ENCODE data around the gene SRSF7. TPM values are rescaled to one million over a fixed set of nuclear protein-coding genes. Genes with fewer than 3 reads are reported as not detected.
A peak's percentile ranks its signal among the peaks of the same experiment; 100 is the strongest.
"Not testable (repeated sequence)": the region's sequence is repeated elsewhere in the genome, so short reads cannot be mapped to it uniquely, and the experiment has no call there.

Gene SRSF7
- total and polyA plus RNA-seq, 8 donors: 57.9 to 163 (median 95.4) TPM

DNA sequence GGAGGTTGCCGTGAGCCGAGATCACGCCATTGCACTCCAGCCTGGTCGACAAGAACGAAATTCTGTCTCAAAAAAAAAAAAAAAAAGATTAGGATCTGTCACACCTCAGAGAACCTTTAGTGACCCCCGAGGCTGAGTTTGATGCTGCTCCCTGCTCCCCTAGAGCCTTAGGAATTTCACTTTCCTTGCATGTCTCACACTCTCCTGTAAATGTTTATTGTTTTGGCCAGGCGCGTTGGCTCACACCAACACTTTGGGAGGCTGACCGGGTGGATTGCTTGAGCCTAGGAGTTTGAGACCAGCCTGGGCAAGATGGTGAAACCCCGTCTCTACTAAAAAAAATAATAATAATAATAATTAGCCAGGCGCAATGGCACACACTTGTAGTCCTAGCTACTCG is 31.5 kb downstream of the SRSF7 start:
- peak overlapping the region in 2 of 5 donors; percentile 5 to 42 for H3K27ac ChIP-seq
- TF ChIP-seq CTCF (IDR thresholded peaks at IDR 0.05) (no peak), POLR2A (IDR thresholded peaks at IDR 0.05) (no peak), POLR2AphosphoS5 (IDR thresholded peaks at IDR 0.05) (no peak), EP300 (IDR thresholded peaks at IDR 0.05) (no peak)
- H3K4me3 ChIP-seq: no peak overlapping the region
- no peaks in the 10 kb centered on the region for H3K36me3 ChIP-seq
- no peaks in the 10 kb centered on the region for H3K9me3 ChIP-seq
- no peak for DNase-seq
- intact Hi-C loops (cut with DNase I; ENCODE audit: low total_unique reads): no loop called here
- WGBS, 5 donors: 89 to 94% (median 91%) methylated on average over 12 of the region's 12 CpGs
- H3K27me3 ChIP-seq: no peaks in the 10 kb centered on the region
- H3K4me1 ChIP-seq: peaks cover 0 to 23% (median 6%) of the 10 kb centered on the region in 4 donors

GRCh38 chr2:38718601-38719000 is 32.6 kb downstream of the SRSF7 start:
- WGBS, 5 donors: 86 to 94% (median 91%) methylated on average over 4 of the region's 4 CpGs
- no peak for DNase-seq
- no peak overlapping the region for H3K27ac ChIP-seq
- H3K36me3 ChIP-seq: no peaks in the 10 kb centered on the region
- peaks cover 0 to 27% (median 6%) of the 10 kb centered on the region in 4 donors for H3K4me1 ChIP-seq
- intact Hi-C loops (cut with DNase I; ENCODE audit: low total_unique reads): no loop called here
- H3K9me3 ChIP-seq: no peaks in the 10 kb centered on the region
- no peaks in the 10 kb centered on the region for H3K27me3 ChIP-seq
- no peak overlapping the region for H3K4me3 ChIP-seq
- TF ChIP-seq POLR2AphosphoS5 (IDR thresholded peaks at IDR 0.05) (no peak), CTCF (IDR thresholded peaks at IDR 0.05) (no peak), POLR2A (IDR thresholded peaks at IDR 0.05) (no peak), EP300 (IDR thresholded peaks at IDR 0.05) (no peak)

DNA sequence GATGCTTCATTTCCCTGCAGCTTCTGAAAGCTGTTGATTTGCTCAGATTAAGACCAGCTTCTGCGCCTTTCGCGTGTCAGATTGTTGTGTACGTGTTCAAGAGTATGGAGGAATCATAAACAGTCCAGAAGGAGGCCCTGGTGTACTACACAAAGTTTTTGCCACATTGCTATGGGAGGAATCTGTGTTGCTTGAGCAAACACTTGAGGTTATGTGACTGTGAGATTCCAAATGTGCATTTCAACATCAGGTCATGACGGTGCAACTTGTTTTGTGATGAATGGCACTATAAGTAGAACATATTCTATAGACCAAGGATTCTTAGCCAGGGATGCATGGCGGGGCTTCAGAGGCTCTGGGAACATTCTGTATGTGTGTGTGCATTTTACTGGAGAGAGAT is 35.0 kb downstream of the SRSF7 start:
- Histone ChIP-seq H3K36me3 (peaks cover 0 to 10% (median 0%) of the 10 kb centered on the region in 4 donors), H3K4me3 (no peak overlapping the region), H3K27ac (no peak overlapping the region), H3K9me3 (no peaks in the 10 kb centered on the region), H3K4me1 (peaks cover 0 to 15% (median 6%) of the 10 kb centered on the region in 4 donors), H3K27me3 (no peaks in the 10 kb centered on the region)
- 85 to 93% (median 87%) methylated on average over 6 of the region's 6 CpGs for WGBS, 5 donors
- TF ChIP-seq POLR2AphosphoS5 (IDR thresholded peaks at IDR 0.05): no peak
- TF ChIP-seq EP300 (IDR thresholded peaks at IDR 0.05): no peak
- TF ChIP-seq POLR2A (IDR thresholded peaks at IDR 0.05): no peak
- TF ChIP-seq CTCF (IDR thresholded peaks at IDR 0.05): no peak
- no peak for DNase-seq
- intact Hi-C loops (cut with DNase I; ENCODE audit: low total_unique reads): no loop called here

GRCh38 chr2:38714941-38715340 is 36.2 kb downstream of the SRSF7 start:
- H3K4me3 ChIP-seq; intact Hi-C loops (cut with DNase I; ENCODE audit: low total_unique reads); H3K27me3 ChIP-seq; H3K9me3 ChIP-seq; DNase-seq: not testable (repeated sequence)
- H3K4me1 ChIP-seq: peaks cover 0 to 11% (median 2%) of the 10 kb centered on the region in 4 donors
- 38 to 71% (median 44%) methylated on average over 1 of the region's 1 CpG for WGBS, 5 donors
- peak overlapping the region in 1 of 5 donors; percentile 56 for H3K27ac ChIP-seq
- H3K36me3 ChIP-seq: peaks cover 0 to 11% (median 6%) of the 10 kb centered on the region in 4 donors

GRCh38 chr2:38713338-38713737 is 37.8 kb downstream of the SRSF7 start:
- peaks cover 0 to 11% (median 7%) of the 10 kb centered on the region in 4 donors for H3K36me3 ChIP-seq
- no peaks in the 10 kb centered on the region for H3K9me3 ChIP-seq
- TF ChIP-seq POLR2AphosphoS5 (IDR thresholded peaks at IDR 0.05) (no peak), CTCF (IDR thresholded peaks at IDR 0.05) (no peak), EP300 (IDR thresholded peaks at IDR 0.05) (no peak), POLR2A (IDR thresholded peaks at IDR 0.05) (no peak)
- H3K4me3 ChIP-seq: no peak overlapping the region
- no peak overlapping the region for H3K27ac ChIP-seq
- intact Hi-C loops (cut with DNase I; ENCODE audit: low total_unique reads): no loop called here
- H3K27me3 ChIP-seq: no peaks in the 10 kb centered on the region
- WGBS, 5 donors: 73 to 98% (median 86%) methylated on average over 3 of the region's 3 CpGs
- DNase-seq: no peak
- peaks cover 0 to 11% (median 0%) of the 10 kb centered on the region in 4 donors for H3K4me1 ChIP-seq
